Stimulated activated CD8-positive, alpha-beta memory T cell treated with anti-CD3 and anti-CD28 coated beads, Interleukin-15, amount 100 ng/mL, for 24 hours (primary cell): ENCODE data around the gene ZNF730.
"Not testable (repeated sequence)": the region's sequence is repeated elsewhere in the genome, so short reads cannot be mapped to it uniquely, and the experiment has no call there.

Experiments used
- DNase-seq: peaks from one replicate; pipeline ENCODE4 v3.0.0-alpha.2; 2020; ENCODE audit warnings: low read depth

The ZNF730 gene

DNA sequence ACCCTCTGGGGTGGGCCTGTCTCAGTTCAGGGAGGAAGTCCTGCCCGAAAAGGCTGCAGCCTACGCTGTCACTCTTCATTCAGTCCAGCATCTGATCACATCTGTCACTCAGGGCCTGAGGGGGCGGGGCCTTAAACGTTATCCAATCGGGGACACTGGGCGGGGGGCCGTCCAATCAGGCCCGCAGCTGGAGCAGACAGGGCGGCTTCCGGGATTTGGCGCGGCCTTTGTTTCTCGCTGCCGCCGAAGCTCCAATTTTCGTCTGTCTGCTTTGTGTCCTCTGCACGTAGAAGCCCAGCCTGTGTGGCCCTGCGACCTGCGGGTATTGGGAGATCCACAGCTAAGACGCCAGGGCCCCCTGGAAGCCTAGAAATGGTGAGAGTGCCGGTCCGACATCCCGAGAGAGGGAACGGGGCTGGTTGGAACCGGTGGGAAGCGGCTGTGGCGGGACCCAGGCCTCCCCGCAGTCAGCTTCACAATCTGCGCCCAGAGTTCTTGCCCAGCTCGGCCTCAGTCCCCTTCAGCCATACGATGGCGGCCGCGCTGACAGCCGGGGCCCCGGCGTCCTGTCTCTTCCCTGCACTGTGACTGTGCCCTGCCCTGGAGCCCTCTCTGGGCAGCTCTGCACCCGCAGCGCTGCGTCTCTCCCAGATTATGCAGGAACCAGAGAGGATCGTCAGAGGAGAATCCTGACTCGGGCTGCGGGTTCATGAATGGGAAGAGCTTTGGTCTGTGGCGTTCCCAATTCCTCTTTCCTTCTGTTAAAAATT is at the start of gene ZNF730:
Gene ZNF730 (plus strand): TSS at position 224 of the 770 bp plus-strand sequence. CDS start 149 bp downstream, at position 373.
- DNase-seq: peak; percentile 14

DNA sequence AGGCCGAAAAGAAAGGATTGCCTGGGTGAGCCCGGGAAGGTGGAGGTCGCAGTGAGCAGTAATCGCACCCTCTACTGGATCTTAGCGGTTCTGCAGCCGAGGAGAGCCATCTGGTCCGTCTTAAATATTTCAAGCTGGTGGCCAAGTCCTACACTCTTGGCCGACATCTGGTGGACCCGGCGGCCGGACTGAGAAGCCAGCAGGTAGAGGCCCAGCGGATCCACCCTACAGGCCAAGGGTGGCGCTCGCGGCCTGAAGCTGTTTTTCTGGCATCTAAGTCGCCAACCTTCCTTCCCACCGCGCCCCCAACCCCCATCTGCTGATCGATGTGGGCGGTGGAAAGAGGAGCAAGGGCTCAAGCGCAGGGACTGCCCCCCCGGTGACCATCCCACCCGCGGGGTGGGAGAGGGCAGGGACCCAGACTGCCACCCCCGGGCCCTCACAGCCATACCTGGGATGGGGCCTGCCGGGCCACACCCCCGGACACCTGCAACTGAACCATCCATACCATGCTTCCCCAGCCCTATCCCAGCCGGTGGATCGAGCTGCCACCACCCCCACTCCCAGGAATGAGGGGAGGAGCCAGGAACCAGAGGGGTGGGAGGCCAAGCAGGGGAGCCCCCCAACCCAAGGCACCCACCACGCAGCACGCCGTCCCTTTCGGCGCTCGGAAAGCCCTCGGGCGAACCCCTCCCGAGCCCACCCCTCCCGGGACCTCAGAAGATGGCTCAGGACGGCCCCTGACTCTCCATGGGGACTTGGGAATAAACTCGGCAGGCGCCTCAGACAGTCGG is 46.3 kb upstream of the ZNF730 start:
- DNase-seq: no peak

DNA sequence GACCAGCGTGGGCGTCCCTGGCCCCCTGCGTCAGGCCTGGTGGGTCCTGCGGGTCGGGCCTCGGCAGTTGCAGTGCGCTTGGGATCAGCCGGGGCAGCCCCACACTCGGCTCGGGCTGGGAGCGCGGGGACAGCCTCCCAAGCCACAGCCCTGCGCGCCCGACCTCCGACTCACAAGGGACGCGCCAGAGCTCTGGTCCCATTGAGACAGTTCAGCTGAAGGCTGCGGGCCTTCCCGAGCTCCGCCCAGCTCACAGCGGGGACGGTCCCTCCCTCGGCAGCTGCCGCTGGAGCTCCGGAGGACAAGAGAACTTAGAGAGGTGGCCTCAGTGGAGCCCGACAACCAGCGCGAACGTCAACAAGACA is 45.7 kb upstream of the ZNF730 start:
- DNase-seq: no peak

DNA sequence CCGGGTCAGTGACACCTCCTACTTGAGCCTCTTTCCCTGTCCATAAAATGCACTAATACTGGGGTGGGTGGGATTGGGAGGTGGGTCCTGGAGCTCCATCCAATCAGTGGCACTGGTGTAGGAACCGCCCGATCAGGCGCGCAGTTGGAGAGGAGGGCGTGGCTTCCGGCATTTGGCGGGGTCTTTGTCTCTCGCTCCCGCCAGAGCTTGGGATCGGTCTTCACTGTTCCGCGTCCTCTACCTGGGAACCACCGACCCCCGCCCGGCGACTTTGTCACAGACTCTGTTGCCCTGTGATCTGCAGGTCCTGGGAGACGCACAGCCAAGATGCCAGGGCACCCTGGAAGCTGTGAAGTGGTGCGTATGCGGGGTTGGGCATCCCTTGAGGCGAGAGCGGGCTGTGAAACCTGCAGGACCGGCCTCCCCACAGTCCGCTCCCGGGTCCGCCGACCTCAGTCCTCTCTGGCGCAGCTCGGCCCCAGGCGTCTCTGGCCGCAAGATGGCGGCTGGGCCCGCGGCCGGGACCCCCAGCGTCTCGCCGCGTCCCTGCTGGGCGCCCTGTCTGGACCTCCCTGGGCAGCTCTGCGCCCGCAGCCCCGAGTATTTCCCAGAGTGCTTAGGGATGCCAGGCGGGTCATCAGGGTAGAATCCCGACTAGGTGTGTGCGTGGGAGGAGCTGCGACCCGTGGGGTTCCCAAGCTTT is 41.6 kb upstream of the ZNF730 start:
- DNase-seq: no peak

DNA sequence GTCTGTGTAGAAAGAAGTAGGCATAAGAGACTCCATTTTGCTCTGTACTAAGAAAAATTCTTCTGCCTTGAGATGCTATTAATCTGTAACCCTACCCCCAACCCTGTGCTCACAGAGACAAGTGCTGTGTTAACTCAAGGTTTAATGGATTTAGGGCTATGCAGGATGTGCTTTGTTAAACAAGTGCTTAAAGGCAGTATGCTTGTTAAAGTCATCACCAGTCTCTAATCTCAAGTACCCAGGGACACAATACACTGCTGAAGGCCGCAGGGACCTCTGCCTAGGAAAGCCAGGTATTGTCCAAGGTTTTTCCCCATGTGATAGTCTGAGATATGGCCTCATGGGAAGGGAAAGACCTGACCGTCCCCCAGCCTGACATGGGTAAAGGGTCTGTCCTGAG is 39.0 kb upstream of the ZNF730 start:
- not testable (repeated sequence) for DNase-seq

DNA sequence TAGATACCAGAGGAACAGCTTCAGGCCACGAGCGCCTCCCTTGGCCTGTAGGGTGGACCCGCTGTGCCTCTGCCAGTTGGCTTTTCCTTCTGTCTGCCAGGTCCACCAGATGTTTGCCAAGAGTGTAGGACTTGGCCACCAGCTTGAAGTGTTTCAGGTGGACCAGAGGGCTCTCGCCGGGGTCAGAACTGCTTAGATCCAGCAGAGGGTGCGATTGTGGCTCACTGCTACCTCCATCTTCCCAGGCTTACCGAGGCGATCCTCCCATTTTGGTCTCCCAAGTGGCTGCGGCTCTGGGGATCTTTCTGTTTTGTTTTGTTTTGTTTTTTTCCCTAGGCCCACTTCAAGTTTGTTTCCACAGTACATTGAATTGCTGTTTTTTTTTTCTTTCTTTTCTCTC is 23.0 kb upstream of the ZNF730 start:
- DNase-seq: no peak

DNA sequence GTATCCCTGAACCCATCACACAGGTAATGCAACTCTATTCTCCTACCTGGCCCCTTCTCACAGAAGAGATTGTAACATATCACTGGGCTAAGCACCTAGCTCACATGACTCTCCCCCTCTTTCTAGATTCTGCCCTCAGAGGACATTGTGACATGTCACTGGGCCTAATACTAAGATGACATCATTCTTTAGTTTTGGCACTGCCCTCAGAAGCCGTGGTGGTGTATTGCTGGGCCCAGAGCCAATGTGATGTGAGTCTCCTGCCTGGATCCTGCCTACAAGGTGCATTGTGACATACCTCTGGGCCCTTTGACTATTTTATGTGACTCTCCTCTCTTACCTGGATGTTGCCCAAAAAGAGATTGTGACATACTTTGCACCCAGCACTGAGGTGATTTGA is 21.4 kb upstream of the ZNF730 start:
- no peak for DNase-seq

DNA sequence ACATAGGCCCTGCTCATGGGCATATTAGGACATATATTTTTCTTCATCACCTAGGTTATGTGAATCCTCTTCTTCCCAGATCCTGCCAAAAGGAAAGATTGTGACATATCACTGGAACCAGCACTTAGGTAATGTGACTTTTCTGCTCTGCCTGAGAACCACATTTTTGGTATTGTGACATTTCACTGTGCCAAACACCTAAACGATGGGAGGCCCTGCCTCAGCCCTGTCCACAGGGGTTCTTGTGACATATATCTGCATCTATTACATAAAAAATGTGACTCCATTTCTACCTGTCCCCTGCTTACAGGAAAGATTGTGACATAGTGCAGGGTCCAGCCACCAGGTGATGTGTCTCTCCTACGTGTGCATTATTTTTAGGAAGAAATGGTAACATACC is 18.5 kb upstream of the ZNF730 start:
- no peak for DNase-seq

DNA sequence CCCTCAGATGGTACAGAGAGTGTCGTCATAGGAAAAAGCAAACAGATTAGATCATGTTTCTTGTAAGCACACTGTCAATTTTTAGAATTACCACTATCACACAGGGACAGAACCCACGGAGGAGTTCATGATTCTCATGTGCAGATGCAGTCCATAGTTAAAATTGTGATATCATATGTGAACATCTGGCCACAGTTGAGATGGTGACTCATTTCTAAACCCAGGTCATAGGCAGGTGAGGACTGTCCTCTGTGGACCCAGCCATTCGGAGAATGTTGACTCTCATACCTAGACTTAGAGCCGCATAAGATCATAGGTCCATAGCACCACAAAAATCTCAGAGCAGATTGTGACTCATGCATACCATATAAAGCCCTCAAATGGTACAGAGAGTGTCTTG is 17.8 kb upstream of the ZNF730 start:
- DNase-seq: no peak

DNA sequence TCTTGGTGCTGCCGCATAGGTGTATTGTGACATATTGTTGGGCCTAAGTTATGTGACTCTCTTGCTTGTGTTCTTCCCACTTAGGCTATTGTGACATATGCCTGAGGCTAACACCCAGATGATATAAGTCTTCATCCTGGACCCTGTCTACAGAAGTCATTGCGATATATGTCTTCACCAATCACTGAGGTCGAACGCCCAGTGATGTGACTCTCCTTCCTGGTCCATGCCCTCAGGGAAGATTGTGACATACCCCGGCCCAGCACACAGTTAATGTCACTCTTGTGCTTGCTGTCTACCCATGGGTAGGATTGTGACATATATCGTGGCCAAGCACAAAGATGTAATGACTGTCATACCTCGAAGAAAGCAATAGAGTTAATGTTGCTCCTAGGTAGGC is 16.9 kb upstream of the ZNF730 start:
- no peak for DNase-seq

DNA sequence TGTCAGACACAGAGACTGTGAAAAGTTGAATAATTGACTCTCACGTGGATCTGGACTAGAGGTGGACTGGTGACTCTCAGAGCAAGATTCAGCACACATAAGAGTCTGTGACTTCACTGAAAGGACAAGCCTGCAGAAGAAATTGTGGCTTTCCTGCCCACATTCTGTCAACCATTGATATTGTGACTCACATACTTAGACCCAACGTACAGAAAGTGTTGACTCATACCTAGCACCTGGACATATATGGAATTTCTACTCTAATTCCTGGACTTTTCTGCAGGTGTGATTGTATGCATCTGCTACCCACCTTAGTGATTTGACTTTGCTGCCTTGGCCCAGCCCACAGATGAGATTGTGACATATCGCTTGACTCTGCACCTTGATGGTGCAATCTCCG is 15.6 kb upstream of the ZNF730 start:
- DNase-seq: no peak

DNA sequence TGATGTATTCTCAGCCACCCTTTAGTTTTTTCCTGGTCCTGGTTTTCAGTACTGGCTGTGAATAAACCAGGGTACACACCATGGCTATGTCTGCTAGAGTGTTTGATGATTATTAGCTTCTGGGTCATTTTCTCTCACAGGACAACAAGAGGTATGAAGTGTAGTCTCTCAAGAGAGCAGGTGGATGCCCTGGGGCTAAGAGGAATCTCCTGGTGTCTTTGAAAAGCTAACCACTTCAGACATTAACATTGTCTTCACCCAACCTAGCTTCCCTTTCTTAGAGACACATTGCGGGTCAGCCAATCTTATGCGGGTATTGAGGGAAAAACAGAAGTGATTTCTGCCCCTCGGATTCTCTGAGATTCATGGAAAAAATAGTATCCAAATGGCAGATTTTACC is 1.6 kb downstream of the ZNF730 start:
- DNase-seq: no peak

DNA sequence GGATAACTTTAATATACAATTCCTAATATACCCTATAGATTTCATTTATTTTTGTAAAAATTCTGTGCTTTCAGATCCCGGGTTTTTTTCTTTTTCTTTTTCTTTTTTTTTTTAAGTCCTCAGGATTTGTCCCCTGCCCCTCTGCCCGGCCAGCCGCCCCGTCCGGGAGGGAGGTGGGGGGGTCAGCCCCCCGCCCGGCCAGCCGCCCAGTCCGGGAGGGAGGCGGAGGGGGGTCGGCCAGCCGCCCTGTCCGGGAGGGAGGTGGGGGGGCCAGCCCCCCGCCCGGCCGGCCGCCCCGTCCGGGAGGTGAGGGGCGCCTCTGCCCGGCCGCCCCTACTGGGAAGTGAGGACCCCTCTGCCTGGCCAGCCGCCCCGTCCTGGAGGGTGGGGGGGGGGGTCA is 17.4 kb downstream of the ZNF730 start:
- not testable (repeated sequence) for DNase-seq

DNA sequence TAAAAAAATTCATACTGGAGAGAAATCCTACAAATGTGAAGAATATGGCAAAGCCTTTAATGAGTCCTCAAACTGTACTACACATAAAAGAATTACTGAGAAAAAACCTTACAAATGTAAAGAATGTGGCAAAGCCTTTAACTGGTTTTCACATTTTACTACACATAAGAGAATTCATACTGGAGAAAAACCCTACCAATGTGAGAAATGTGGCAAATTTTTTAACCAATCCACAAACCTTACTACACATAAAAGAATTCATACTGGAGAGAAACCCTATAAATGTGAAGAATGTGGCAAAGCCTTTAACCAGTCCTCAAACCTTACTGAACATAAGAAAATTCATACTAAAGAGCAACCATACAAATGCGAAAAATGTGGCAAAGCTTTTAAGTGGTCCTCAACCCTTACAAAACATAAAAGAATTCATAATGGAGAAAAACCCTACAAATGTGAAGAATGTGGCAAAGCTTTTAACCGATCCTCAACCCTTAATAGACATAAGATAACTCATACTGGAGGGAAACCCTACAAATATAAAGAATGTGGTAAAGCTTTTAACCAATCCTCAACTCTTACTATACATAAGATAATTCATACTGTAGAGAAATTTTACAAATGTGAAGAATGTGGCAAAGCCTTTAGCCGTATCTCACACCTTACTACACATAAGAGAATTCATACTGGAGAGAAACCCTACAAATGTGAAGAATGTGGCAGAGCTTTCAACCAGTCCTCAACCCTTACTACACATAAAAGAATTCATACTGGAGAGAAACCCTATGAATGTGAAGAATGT is 29.0 kb downstream of the ZNF730 start:
- DNase-seq: no peak

DNA sequence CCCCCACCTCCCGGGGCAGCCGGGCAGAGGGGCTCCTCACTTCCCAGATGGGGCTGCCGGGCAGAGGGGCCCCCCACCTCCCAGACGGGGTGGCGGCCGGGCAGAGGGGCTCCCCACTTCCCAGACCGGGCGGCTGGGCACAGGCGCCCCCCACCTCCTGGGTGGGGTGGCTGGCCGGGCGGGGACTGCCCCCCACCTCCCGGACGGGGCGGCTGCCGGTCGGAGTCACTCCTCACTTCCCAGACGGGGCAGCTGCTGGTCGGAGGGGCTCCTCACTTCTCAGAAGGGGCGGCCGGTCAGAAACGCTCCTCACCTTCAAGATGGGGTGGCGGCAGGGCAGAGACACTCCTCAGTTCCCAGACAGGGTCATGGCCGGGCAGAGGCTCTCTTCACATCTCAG is 43.9 kb downstream of the ZNF730 start:
- DNase-seq: no peak

DNA sequence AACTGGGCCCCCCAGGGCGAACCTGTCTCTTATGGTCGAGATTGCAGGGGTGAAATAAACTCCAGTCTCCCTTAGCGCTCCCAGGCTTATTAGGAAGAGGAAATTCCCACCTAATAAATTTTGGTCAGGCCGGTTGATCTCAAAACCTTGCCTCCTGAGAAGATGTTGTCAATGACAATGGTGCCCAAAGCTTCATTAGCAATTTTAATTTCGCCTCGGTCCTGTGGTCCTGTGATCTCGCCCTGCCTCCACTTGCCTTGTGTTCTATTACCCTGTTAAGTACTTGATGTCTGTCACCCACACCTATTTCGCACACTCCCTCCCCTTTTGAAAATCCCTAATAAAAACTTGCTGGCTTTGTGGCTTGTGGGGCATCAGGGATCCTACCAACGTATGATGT is 51.5 kb downstream of the ZNF730 start:
- DNase-seq: not testable (repeated sequence)

DNA sequence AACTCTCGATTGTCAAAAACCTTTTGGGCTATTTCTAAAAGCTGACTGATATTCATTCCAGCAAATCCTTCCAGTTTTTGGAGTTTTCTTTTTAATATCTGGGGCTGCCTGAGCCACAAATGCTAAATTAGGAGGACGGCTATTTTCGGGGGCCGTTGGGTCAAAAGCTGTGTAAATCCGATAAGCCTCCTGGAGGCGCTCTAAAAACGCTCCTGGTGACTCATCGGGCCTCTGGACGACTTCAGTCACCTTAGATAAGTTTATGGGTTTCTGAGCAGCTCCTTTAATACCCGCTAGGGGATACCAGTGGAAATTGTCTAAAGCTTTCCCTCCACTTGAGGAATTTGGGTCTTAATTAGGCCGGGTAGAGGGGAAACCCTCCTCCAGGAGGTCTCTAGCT is 66.4 kb downstream of the ZNF730 start:
- no peak for DNase-seq

DNA sequence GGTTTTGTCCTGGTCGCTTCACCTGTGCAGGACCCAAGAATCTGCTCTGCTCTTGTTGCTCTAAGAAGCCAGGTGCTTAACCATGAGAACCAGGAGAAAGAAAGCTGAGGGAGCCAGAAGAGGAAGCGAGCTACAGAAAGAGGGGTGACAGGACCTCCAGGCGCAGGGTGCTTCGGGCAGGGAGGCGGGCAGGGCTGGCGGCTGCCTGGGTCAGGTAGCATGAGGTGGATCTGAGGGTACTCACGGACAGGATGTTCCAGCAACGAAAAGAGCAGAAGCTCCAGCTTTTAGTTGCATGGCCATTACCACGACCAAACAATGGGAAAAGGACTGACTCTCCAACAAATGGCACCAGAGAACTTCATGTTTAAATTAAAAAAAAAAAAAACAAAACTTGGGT is 73.5 kb downstream of the ZNF730 start:
- DNase-seq: no peak
